DND-41 (cell line): Measurements from ENCODE around the gene CCDC60.

Source experiments
- CTCF ChIP-seq: IDR thresholded peaks from 2 replicates; pipeline ENCODE4 v1.5.1; 2012; ENCODE audit warnings: borderline replicate concordance, low read length, moderate library complexity, mild to moderate bottlenecking; ENCODE audit not compliant: poor library complexity, severe bottlenecking; ENCODE audit errors: extremely low read depth
- EZH2 ChIP-seq: IDR thresholded peaks from 3 replicates; pipeline ENCODE4 v1.6.1; 2012; ENCODE audit warnings: borderline replicate concordance, low read depth, mild to moderate bottlenecking, moderate library complexity, low read length, inconsistent platforms; ENCODE audit not compliant: severe bottlenecking

GRCh38 chr12:119486599-119487154 lies 152.1 kb downstream of the CCDC60 start:
- no peak for TF ChIP-seq CTCF
- no peak for TF ChIP-seq EZH2
